SH-SY5Y (cell line): Measurements from ENCODE around the gene ABI1.

ENCODE experiments used
- GATA2 ChIP-seq: IDR thresholded peaks from 2 replicates; pipeline ENCODE4 v1.6.1; 2011; ENCODE audit warnings: mild to moderate bottlenecking, low read depth, low read length
- GATA3 ChIP-seq: IDR thresholded peaks from 2 replicates; pipeline ENCODE4 v1.6.1; 2011; ENCODE audit warnings: low read depth, mild to moderate bottlenecking, low read length, moderate library complexity

DNA sequence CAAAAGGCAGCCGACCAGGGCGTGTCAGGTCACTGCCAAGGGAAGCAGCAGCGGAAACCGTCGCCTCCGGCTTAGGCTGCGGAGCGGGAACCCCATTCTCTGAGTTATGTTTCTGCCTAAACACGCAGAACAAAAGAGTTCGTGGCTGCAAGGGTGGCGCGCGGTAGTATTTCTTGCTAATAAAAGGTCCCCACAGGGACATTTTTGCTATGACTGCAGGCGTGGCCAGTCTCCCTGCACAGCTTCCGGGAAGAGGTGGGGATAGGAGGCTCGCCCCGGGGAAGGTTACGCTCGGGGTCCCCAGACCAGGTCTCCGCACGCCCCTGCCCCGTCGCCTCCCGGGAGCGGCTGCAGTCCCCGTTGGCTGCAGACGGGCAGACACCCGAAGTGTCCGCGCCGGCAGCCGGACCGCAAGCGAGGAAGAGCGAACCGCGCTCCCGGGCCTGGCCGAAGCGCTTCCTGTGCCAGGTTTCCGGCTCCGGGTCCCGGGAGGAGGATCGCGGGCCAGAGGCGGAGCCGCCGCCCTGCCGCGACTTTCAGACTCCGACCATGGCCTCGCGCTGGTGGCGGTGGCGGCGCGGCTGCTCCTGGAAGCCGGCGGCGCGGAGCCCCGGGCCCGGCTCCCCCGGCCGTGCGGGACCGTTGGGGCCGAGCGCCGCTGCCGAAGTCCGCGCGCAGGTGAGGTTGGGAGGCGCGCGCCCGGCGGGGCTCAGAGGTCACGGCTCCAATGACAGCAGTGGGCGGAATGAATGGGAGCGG is 163.4 kb downstream of the ABI1 start, which contains the start of gene PDSS1:
- TF ChIP-seq GATA2 = no peak
- TF ChIP-seq GATA3 = no peak
